A549 (cell line): ENCODE results near the gene HDAC10.

Experiments
- RCOR1 ChIP-seq: fragments of 150-350 bp; IDR thresholded peaks from 2 replicates; pipeline ENCODE4 v1.6.1; 2014; ENCODE audit warnings: antibody characterized with exemption, low read length, low read depth
- SMC3 ChIP-seq: fragments of >200 bp; sonication (Bioruptor Twin); formaldehyde crosslinking; IDR thresholded peaks from 3 replicates; pipeline ENCODE4 v1.6.1; 2018; ENCODE audit warnings: inconsistent platforms

DNA sequence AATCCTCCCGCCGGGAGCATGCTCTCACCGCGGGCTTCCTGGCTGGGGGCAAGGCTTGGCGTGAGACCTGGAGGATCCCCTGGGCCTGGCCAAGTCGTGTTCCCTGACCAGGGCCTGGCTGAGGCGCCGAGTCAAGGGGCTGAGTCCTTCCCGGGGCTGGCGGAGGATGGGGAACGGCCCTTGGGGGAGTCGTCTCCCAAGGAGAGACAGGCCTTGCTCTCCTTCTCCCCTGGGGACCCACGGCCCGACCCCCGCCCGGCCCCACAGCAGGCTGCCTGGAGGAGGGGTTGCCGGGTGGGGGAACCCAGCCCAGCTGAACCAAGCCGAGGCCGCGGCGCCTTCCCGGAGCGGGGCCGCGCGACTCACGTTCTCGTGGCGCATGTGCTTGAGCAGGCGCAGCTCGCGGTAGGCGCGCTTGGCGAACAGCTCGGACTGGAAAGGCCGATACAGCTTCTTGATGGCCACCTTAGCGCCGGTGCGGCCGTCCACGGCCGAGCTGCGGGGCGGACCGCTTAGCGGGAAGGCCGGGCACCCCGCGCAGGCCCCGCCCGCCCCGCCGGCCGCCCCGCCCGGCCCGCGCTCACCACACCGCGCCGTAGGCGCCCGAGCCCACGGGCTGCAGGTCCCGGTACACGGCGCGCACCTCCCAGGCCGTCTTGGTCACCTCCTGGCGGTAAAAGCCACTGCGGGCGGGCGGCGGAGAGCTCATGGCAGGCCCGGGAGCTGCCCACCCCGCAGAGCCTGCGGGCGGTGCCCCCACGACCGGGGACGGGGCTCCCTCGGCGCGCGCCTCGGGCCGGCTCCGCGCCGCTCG lies 9.9 kb upstream of the HDAC10 start:
- TF ChIP-seq RCOR1 (no peak), SMC3 (no peak)
